HFF-Myc (cell line): Measurements from ENCODE around the gene ITPK1.

ENCODE experiments used
- DNase-seq: peaks from one replicate; pipeline ENCODE4 v3.0.0-alpha.2; 2011; ENCODE audit warnings: low read depth; ENCODE audit errors: extremely low read depth
- H3K4me3 ChIP-seq: replicated peaks from 2 replicates; pipeline ENCODE4 v1.5.1; 2011; ENCODE audit warnings: low read depth, mild to moderate bottlenecking, control low read depth, low read length
- CTCF ChIP-seq: IDR thresholded peaks from 2 replicates; pipeline ENCODE4 v1.5.1; 2012; ENCODE audit warnings: mild to moderate bottlenecking, low read depth, low read length, control low read depth; ENCODE audit errors: missing control alignments

The ITPK1 gene

GRCh38 chr14:92980866-92981265, 134.9 kb downstream of the ITPK1 start:
- no peak for DNase-seq
- no peak for TF ChIP-seq CTCF
- H3K4me3 ChIP-seq = no peak overlapping the region

GRCh38 chr14:92978229-92979021, 137.3 kb downstream of the ITPK1 start:
- H3K4me3 ChIP-seq = no peak overlapping the region
- DNase-seq = no peak
- TF ChIP-seq CTCF = no peak

GRCh38 chr14:92976268-92976667, 139.5 kb downstream of the ITPK1 start:
- no peak for DNase-seq
- no peak for TF ChIP-seq CTCF
- H3K4me3 ChIP-seq = no peak overlapping the region

- TF ChIP-seq CTCF = no peak
- no peak overlapping the region for H3K4me3 ChIP-seq
- no peak for DNase-seq
These were observed 141.0 kb downstream of the ITPK1 start for GRCh38 chr14:92974541-92975345.

- no peak for TF ChIP-seq CTCF
- no peak overlapping the region for H3K4me3 ChIP-seq
- DNase-seq = peak; percentile 11
These were observed 141.8 kb downstream of the ITPK1 start for GRCh38 chr14:92973798-92974372.

- DNase-seq = peak; percentile 40
- H3K4me3 ChIP-seq = no peak overlapping the region
- TF ChIP-seq CTCF = peak; percentile 86
These were observed 142.4 kb downstream of the ITPK1 start for GRCh38 chr14:92973261-92973797.
